Measurements from ENCODE around the gene JPH4.

DNA sequence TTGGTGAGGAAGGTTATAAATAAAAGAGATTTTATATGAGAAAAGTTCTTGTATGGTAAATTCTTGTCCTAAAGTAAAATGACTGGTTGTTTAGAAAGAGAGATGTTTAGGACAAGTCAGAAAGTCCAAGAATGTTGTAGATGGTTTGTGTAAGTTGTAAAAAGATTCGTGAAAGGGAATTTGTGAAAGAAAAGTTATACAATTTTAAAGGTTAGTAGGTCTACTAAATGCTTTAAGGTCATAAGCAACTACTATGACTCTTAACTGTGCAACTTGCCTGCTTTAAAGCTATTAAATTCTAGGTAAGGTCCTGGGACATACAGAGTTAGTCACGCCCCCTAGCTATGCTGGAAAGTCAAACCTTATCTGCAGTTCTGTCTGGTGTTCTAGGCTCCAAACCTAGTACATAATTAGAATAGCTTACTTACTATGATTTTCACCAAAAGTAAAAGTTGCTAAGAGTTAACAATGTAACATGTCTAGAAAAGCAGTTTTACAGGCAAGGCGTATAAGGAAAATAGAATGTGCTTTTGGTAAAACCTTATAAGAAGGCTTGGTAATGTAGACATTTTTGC lies 46.3 kb upstream of the JPH4 start:
- TF ChIP-seq POLR2A (IDR thresholded peaks at IDR 0.05; ENCODE audit: borderline replicate concordance, extremely low read depth, insufficient read depth, insufficient read length) = no peak
- TF ChIP-seq, protein P1, sequence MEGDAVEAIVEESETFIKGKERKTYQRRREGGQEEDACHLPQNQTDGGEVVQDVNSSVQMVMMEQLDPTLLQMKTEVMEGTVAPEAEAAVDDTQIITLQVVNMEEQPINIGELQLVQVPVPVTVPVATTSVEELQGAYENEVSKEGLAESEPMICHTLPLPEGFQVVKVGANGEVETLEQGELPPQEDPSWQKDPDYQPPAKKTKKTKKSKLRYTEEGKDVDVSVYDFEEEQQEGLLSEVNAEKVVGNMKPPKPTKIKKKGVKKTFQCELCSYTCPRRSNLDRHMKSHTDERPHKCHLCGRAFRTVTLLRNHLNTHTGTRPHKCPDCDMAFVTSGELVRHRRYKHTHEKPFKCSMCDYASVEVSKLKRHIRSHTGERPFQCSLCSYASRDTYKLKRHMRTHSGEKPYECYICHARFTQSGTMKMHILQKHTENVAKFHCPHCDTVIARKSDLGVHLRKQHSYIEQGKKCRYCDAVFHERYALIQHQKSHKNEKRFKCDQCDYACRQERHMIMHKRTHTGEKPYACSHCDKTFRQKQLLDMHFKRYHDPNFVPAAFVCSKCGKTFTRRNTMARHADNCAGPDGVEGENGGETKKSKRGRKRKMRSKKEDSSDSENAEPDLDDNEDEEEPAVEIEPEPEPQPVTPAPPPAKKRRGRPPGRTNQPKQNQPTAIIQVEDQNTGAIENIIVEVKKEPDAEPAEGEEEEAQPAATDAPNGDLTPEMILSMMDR (IDR thresholded peaks at IDR 0.05 in 2 of 3, conservative IDR thresholded peaks at IDR 0.05 in 1 of 3; ENCODE audit: borderline replicate concordance in 1 of 3, insufficient read depth in 1 of 3, low read depth in 2 of 3, low read length in 2 of 3) = no peak
